ENCODE data around the gene VIT. TPM values are rescaled to one million over a fixed set of nuclear protein-coding genes. Genes with fewer than 3 reads are reported as not detected.

VIT gene
- total and polyA plus RNA-seq, 9 donors = 2.9 to 29.7 (median 19.4) TPM

- no peak for DNase-seq
- WGBS, 3 donors = 76 to 82% (median 79%) methylated on average over 11 of the region's 11 CpGs
Measured at GRCh38 chr2:36789181-36789804, 92.8 kb downstream of the VIT start.

DNA sequence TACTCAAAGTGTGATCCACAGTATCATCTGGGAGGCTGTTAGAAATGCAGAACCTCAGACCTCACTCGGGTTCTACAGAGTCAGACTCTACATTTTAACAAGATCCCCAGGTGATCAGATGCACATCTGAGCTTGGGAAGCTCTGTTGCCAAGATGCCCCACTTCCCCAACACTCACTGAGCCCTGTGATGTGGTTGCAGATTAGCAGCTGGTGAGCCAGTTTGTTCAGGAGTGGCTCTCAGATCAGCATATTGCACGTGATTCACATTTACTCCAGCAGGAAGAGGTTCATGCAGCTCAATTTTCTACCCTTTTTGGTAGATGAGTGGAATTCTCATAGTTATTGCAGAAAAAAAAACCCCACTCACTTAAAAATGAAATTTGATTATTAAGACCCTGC lies 96.4 kb downstream of the VIT start:
- TF ChIP-seq, protein P1, sequence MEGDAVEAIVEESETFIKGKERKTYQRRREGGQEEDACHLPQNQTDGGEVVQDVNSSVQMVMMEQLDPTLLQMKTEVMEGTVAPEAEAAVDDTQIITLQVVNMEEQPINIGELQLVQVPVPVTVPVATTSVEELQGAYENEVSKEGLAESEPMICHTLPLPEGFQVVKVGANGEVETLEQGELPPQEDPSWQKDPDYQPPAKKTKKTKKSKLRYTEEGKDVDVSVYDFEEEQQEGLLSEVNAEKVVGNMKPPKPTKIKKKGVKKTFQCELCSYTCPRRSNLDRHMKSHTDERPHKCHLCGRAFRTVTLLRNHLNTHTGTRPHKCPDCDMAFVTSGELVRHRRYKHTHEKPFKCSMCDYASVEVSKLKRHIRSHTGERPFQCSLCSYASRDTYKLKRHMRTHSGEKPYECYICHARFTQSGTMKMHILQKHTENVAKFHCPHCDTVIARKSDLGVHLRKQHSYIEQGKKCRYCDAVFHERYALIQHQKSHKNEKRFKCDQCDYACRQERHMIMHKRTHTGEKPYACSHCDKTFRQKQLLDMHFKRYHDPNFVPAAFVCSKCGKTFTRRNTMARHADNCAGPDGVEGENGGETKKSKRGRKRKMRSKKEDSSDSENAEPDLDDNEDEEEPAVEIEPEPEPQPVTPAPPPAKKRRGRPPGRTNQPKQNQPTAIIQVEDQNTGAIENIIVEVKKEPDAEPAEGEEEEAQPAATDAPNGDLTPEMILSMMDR (IDR thresholded peaks at IDR 0.05) = no peak
- TF ChIP-seq POLR2A (IDR thresholded peaks at IDR 0.05) = no peak
- no peak for TF ChIP-seq EP300 (IDR thresholded peaks at IDR 0.05)
- no peaks in the 10 kb centered on the region for H3K36me3 ChIP-seq
- intact Hi-C loops (cut with DNase I) = no loop called here
- H3K4me1 ChIP-seq (ENCODE audit: insufficient read depth) = no peaks in the 10 kb centered on the region
- H3K9me3 ChIP-seq = no peaks in the 10 kb centered on the region
- WGBS, 3 donors = 65 to 75% (median 75%) methylated on average over 2 of the region's 2 CpGs
- no peak for DNase-seq
- H3K4me3 ChIP-seq = no peak overlapping the region
- H3K27ac ChIP-seq = no peak overlapping the region
- H3K27me3 ChIP-seq = no peaks in the 10 kb centered on the region

More at GRCh38 chr2:36789181-36789804, 92.8 kb downstream of the VIT start:
- no peak overlapping the region for H3K4me3 ChIP-seq
- intact Hi-C loops (cut with DNase I) = no loop called here
- no peaks in the 10 kb centered on the region for H3K36me3 ChIP-seq
- H3K27me3 ChIP-seq = no peaks in the 10 kb centered on the region
- H3K9me3 ChIP-seq = no peaks in the 10 kb centered on the region
- no peak for TF ChIP-seq EP300 (IDR thresholded peaks at IDR 0.05)
- TF ChIP-seq, protein P1 (IDR thresholded peaks at IDR 0.05) = no peak
- no peak for TF ChIP-seq POLR2A (IDR thresholded peaks at IDR 0.05)
- H3K4me1 ChIP-seq (ENCODE audit: insufficient read depth) = peaks cover 2% of the 10 kb centered on the region
- no peak overlapping the region for H3K27ac ChIP-seq

DNA sequence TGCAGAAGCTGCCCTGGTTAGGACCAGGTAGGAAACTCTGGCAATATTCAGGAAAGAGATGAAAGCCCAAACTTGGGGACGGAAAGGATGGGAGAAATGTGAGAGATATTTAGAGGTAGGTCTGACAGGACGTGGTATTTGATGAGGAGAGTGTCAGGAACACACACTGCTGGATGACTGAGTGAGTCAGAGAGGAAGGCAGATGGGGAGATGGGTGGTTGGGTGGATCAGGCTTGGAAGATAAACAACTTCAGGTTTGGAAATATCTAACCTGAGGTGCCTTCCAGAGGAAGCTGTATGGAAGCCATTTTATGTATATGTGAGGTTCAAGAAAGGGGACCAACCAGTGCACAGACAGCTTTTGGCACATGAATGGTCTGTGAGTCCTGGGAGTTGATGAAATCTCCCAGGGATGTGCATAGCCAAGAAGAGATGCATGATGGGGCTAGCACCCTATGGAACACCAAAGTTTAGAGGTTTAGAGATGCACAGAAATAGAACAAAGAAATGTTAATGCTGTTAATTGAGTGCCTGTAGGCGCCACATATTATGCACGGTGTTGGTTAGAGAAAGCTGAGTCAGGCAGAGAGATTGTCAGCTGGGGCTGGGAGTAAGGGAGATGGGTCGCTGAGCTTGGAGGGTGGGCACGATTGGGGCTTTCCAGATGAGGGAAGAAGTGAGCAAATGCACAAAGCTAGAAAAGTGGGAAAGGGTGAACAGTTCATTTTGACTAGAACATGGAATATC lies 101.0 kb downstream of the VIT start:
- WGBS, 3 donors = 58 to 71% (median 68%) methylated on average over 6 of the region's 6 CpGs

DNA sequence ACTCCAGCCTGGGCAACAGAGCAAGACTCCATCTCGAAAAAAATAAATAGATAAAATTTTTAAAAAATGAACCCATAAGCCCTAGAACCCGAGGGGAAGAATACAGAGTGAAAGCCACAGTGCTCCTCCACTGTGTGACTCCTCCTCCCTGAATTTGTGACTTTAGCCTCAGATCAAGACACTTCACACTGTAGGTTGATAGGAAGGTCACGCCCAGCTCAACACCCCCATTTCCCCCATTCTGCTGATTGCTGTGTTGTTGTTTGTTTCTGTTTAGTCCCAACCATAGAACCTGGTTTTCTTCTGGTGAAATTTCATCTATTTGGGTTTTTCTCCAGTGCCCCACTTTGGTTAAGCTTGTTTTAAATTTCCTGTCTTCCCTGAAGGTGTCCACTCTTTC lies 102.2 kb downstream of the VIT start:
- no peaks in the 10 kb centered on the region for H3K9me3 ChIP-seq
- intact Hi-C loops (cut with DNase I) = no loop called here
- H3K4me3 ChIP-seq = no peak overlapping the region
- no peaks in the 10 kb centered on the region for H3K27me3 ChIP-seq
- WGBS, 3 donors = 83 to 93% (median 85%) methylated on average over 3 of the region's 3 CpGs
- no peak for DNase-seq
- no peaks in the 10 kb centered on the region for H3K4me1 ChIP-seq (ENCODE audit: insufficient read depth)
- no peak overlapping the region for H3K27ac ChIP-seq
- H3K36me3 ChIP-seq = no peaks in the 10 kb centered on the region
- TF ChIP-seq POLR2A (IDR thresholded peaks at IDR 0.05) = no peak
- TF ChIP-seq, protein P1 (IDR thresholded peaks at IDR 0.05) = no peak
- TF ChIP-seq EP300 (IDR thresholded peaks at IDR 0.05) = no peak

More for the DNA sequence above, 101.0 kb downstream of the VIT start:
- DNase-seq = no peak
- Histone ChIP-seq H3K4me3 (no peak overlapping the region), H3K27me3 (no peaks in the 10 kb centered on the region), H3K9me3 (no peaks in the 10 kb centered on the region), H3K4me1 (ENCODE audit: insufficient read depth) (no peaks in the 10 kb centered on the region), H3K27ac (no peak overlapping the region), H3K36me3 (no peaks in the 10 kb centered on the region)
- no peak for TF ChIP-seq POLR2A (IDR thresholded peaks at IDR 0.05)
- TF ChIP-seq, protein P1 (IDR thresholded peaks at IDR 0.05) = no peak
- TF ChIP-seq EP300 (IDR thresholded peaks at IDR 0.05) = no peak
- intact Hi-C loops (cut with DNase I) = no loop called here
